Uterus (tissue), 2 donors: Measurements from ENCODE around the gene HNRNPA1.

Experiments used
- CTCF ChIP-seq, 4 experiments: fragments of 200-600 bp in 2 of 4; fragments of 450-650 bp in 2 of 4; sonication (generic) in 2 of 4; IDR thresholded peaks; one replicate each; pipeline ENCODE4 v1.5.1; 2016 to 2019; ENCODE audit warnings: antibody characterized with exemption in 4 of 4, mild to moderate bottlenecking in 2 of 4, moderate library complexity in 1 of 4
- POLR2A ChIP-seq, 2 donors: fragments of 450-650 bp; IDR thresholded peaks; one replicate each; pipeline ENCODE4 v1.6.1; 2016; ENCODE audit warnings: antibody characterized with exemption in 2 of 2, mild to moderate bottlenecking in 1 of 2, moderate library complexity in 1 of 2

GRCh38 chr12:54304187-54304810 is 23.8 kb downstream of the HNRNPA1 start:
- TF ChIP-seq CTCF (IDR thresholded peaks at IDR 0.05) (no peak), POLR2A (IDR thresholded peaks at IDR 0.05) (no peak)
